DLD1 (cell line): ENCODE results near the gene RNU7-1.

Experiments
- in situ Hi-C: cut with HindIII; loops from 2 replicates; pipeline ENCODE4 v1.10.0; 2017; ENCODE audit warnings: low sequenced_read_pairs

RNU7-1 gene

GRCh38 chr12:6963016-6963731, 19.6 kb downstream of the RNU7-1 start:
- in situ Hi-C loops = no loop called here

- in situ Hi-C loops = no loop called here
Observed at GRCh38 chr12:6963791-6964413, 20.3 kb downstream of the RNU7-1 start.

- in situ Hi-C loops = no loop called here
Observed at GRCh38 chr12:6964605-6965025, 21.0 kb downstream of the RNU7-1 start.

- in situ Hi-C loops = no loop called here
Observed at GRCh38 chr12:6965026-6965661, 21.5 kb downstream of the RNU7-1 start.

GRCh38 chr12:6965714-6966113, 22.1 kb downstream of the RNU7-1 start:
- in situ Hi-C loops = no loop called here

GRCh38 chr12:6966351-6966750, 22.7 kb downstream of the RNU7-1 start:
- in situ Hi-C loops = no loop called here

GRCh38 chr12:6967651-6968100, 24.1 kb downstream of the RNU7-1 start:
- in situ Hi-C loops = no loop called here

- in situ Hi-C loops = no loop called here
Observed at GRCh38 chr12:6968426-6968825, 24.8 kb downstream of the RNU7-1 start.

GRCh38 chr12:6970096-6970527, 26.5 kb downstream of the RNU7-1 start:
- in situ Hi-C loops = no loop called here

- in situ Hi-C loops = no loop called here
Observed at GRCh38 chr12:6974180-6974579, 30.6 kb downstream of the RNU7-1 start.

- in situ Hi-C loops = no loop called here
Observed at GRCh38 chr12:6975297-6976032, 31.8 kb downstream of the RNU7-1 start.

GRCh38 chr12:6977653-6978052, 34.0 kb downstream of the RNU7-1 start:
- in situ Hi-C loops = no loop called here

GRCh38 chr12:6978188-6978587, 34.6 kb downstream of the RNU7-1 start:
- in situ Hi-C loops = no loop called here

GRCh38 chr12:6978611-6979011, 35.0 kb downstream of the RNU7-1 start:
- in situ Hi-C loops = no loop called here

- in situ Hi-C loops = no loop called here
Observed at GRCh38 chr12:6979021-6979420, 35.4 kb downstream of the RNU7-1 start.

GRCh38 chr12:6979453-6979852, 35.8 kb downstream of the RNU7-1 start:
- in situ Hi-C loops = no loop called here

- in situ Hi-C loops = no loop called here
Observed at GRCh38 chr12:6980075-6980474, 36.5 kb downstream of the RNU7-1 start.

- in situ Hi-C loops = no loop called here
Observed at GRCh38 chr12:6980740-6981139, 37.1 kb downstream of the RNU7-1 start.

GRCh38 chr12:6981152-6982052, 37.8 kb downstream of the RNU7-1 start:
- in situ Hi-C loops = no loop called here

GRCh38 chr12:6982532-6982931, 38.9 kb downstream of the RNU7-1 start:
- in situ Hi-C loops = no loop called here
